ENCODE measurements around the gene ERG.

The ERG gene

DNA sequence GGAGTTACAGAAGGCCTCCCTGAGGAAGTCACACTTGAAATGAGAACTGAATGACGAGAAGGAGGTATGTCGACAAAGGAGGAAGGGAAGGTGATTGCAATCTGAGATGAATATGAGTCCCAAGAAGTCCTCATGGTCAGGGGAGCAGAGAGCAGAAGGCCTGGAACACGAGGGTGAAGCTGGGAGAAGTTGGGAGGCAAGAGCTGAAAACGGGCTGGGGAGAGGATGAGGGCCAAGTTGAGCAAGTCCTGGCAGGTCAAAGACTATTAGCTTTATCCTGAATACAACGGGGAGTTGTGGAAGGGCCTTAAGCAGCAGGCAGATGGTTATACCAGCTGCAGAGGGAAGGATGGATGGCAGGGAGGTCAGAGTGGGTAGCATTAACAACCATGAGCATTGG, 152.0 kb downstream of the ERG start:
- ATAC-seq, result no peak
- H3K27me3 Mint-ChIP-seq, result no peaks in the 10 kb centered on the region
- no peaks in the 10 kb centered on the region for H3K36me3 Mint-ChIP-seq
- H3K27ac Mint-ChIP-seq, result no peak overlapping the region
- no peaks in the 10 kb centered on the region for H3K4me1 Mint-ChIP-seq
- H3K4me3 Mint-ChIP-seq, result no peak overlapping the region
- peaks cover 3% of the 10 kb centered on the region for H3K9me3 Mint-ChIP-seq

DNA sequence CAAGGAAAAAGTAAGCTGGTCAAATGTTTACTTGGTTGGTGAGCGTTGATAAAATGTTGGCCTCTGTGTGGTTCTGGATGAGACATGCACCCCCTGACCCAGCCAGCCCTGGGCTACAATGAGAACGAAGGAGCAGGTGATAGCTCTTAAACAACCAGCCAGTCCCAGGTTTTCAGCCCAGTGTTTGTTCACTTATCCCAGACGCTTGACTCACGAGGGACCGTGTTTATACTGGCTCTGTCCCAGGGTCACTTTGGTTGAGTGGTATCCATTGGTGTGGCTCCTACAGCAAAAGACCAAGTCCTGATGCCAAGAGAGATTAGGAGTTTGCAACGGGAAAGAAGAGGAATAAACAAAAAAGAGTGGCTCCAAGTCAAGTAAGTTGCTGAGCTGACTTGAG, 154.6 kb downstream of the ERG start:
- Mint-ChIP-seq H3K9me3 (peaks cover 3% of the 10 kb centered on the region), H3K4me3 (no peak overlapping the region), H3K27ac (no peak overlapping the region), H3K36me3 (no peaks in the 10 kb centered on the region), H3K4me1 (no peaks in the 10 kb centered on the region), H3K27me3 (no peaks in the 10 kb centered on the region)
- ATAC-seq, result no peak

DNA sequence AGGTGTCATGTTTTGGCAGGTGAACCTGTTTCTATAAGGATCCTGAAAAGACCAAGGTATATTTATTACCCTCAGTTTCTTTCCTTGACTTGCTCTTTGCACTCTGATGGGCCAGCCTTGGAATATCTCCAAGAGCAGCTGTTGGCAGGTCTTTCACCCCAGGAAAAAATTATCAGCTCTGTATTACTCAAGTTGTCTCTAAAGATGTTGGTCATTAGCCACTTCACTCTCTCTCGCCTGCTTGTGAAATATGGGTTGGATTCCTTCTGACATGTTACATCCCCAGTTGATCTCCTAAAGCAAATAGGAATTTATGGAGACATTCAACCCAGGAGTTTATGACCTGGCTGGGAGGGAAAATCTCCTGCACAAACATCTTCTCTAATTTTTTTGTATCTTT, 155.5 kb downstream of the ERG start:
- ATAC-seq, result no peak
- H3K9me3 Mint-ChIP-seq, result peaks cover 3% of the 10 kb centered on the region
- H3K27me3 Mint-ChIP-seq, result no peaks in the 10 kb centered on the region
- no peaks in the 10 kb centered on the region for H3K36me3 Mint-ChIP-seq
- H3K4me3 Mint-ChIP-seq, result no peak overlapping the region
- no peak overlapping the region for H3K27ac Mint-ChIP-seq
- H3K4me1 Mint-ChIP-seq, result no peaks in the 10 kb centered on the region

DNA sequence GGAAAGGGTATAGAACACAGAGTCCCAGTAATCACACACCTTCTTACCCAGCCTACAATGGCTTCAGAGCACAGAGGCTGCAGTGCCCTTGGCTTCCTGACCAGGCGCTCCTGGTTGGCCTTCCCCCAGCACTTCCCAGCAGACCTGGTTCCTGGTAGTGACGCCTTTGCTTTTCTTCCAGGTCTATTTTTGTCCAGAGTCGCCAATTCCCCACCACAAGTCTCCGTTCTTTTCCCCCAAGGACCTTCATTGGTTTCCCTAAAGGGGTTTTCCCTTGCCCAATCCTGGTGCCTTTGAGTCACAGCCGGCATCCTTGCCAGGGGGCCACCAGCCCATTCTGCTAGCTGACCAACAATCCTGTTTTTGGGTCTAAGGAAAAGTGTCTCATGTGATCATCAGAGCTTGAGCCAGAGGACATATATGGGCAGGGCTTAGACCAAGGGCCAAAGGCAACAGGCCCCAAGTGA, 156.7 kb downstream of the ERG start:
- H3K4me1 Mint-ChIP-seq, result no peaks in the 10 kb centered on the region
- no peak overlapping the region for H3K4me3 Mint-ChIP-seq
- H3K27me3 Mint-ChIP-seq, result no peaks in the 10 kb centered on the region

DNA sequence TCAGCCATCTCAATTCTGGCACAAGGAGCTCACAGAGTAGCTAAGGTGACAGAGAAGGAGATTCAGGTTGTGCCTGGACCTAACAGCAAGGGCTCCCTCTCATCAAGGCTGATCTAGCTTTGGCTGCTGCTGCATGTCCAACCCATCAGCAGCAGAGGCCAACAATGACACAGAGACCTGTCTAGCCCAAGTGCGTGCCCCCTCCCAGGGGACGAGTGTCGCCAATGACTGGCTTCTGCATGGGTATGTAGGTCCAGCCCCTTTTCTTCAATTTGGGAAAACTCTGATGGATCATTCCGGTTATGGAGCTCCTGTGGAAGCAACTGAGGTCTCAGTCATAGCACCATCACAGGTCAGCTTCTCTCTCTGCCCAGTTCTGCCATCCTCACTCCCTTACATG, 158.1 kb downstream of the ERG start:
- ATAC-seq, result peak; percentile 35
- Mint-ChIP-seq H3K4me1 (no peaks in the 10 kb centered on the region), H3K9me3 (peaks cover 2% of the 10 kb centered on the region), H3K27me3 (no peaks in the 10 kb centered on the region), H3K27ac (no peak overlapping the region), H3K36me3 (no peaks in the 10 kb centered on the region), H3K4me3 (no peak overlapping the region)

More for the DNA sequence above, 156.7 kb downstream of the ERG start:
- no peak overlapping the region for H3K27ac Mint-ChIP-seq
- no peaks in the 10 kb centered on the region for H3K36me3 Mint-ChIP-seq
- ATAC-seq, result no peak
- H3K9me3 Mint-ChIP-seq, result peaks cover 3% of the 10 kb centered on the region

DNA sequence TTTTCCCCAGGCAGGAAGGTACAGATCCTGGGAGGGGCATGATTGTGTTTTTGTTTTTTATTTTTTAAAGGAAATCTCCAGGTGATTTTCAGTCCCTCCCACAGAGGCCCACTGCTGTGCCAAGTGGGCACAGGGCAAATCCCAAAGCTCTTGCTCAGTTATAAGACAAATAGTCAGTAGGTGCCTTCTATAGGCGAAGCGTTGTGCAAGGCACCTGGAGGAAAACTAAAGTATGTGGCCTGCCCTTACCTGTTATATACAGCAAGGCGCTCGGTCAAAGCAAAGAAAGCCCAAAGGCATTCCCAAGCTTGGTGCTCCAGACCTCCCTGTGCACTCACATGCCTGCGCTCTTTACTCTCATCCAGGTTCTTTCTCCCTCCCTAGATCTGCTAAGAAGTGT, 160.5 kb downstream of the ERG start:
- H3K4me3 Mint-ChIP-seq, result no peak overlapping the region
- H3K9me3 Mint-ChIP-seq, result peaks cover 2% of the 10 kb centered on the region
- H3K27ac Mint-ChIP-seq, result no peak overlapping the region
- no peak for ATAC-seq
- no peaks in the 10 kb centered on the region for H3K27me3 Mint-ChIP-seq
- H3K36me3 Mint-ChIP-seq, result no peaks in the 10 kb centered on the region
- no peaks in the 10 kb centered on the region for H3K4me1 Mint-ChIP-seq

DNA sequence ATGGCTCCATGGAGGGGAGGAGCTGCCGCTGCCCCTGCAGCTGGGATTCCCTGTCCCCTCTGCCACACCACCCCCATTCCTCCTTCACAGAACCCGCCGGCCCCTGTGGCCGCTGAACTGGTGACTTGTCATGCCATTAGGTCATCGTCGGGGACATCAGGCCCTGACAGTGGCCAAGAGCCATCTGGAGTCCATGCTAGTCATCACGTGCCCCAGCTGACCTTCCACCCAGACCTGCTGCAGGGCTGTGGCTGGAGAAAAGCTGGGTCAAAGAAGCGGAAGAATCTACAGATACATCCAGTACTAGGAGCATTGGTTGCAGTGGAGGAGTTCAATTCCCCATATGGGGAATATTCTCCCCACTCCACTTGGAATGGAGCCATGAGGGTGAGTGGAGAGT, 163.4 kb downstream of the ERG start:
- no peak overlapping the region for H3K27ac Mint-ChIP-seq
- H3K27me3 Mint-ChIP-seq, result no peaks in the 10 kb centered on the region

DNA sequence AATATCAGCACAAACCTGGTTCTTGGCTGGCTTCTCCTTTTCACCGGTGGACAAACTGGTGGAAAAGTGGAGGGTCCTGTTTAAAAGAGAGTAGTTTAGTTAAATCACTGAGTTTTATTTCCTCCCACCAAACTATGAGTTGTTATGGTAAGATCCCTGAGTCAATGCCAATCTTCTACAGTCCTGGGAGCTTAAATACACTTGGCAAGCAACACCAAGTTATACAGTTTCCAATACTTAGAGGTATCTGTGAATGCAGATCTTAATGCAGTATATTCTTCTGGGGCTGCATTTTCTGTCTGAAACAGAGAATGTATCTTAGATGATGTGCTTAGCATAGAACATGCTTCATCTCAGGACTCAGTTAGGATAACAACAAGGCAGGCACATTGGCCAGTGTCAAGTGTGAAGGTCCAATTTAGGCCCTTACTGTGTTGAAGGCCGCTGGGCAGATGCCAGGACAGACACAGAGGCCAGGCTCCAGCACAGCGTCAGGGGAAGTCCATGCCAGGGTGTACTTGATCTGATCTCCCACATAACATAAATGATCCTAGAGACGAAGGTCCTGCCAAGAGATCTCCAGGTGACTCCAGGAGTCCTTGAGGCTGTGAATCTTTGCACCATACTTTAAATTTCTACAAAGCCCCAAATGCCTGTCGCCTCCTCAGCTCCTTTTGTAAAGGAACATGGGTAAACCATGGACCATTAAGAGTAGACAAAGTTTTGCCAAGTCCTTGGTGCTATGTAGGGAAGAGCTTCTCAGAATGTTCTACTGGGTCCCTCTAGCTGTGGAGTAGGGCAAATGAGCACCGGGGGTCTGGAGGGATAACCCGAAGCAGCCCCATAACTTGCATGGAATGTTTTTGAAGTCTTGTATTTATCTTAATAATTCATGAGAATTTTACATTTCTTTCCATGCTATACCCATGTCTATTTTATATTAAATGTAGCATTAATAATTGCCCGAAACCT, 164.7 kb downstream of the ERG start:
- no peaks in the 10 kb centered on the region for H3K4me1 Mint-ChIP-seq
- no peak for ATAC-seq
- H3K4me3 Mint-ChIP-seq, result no peak overlapping the region
- H3K27me3 Mint-ChIP-seq, result no peaks in the 10 kb centered on the region
- H3K27ac Mint-ChIP-seq, result no peak overlapping the region
- H3K9me3 Mint-ChIP-seq, result peaks cover 2% of the 10 kb centered on the region
- H3K36me3 Mint-ChIP-seq, result no peaks in the 10 kb centered on the region

More for the DNA sequence above, 163.4 kb downstream of the ERG start:
- Mint-ChIP-seq H3K4me1 (no peaks in the 10 kb centered on the region), H3K36me3 (no peaks in the 10 kb centered on the region), H3K9me3 (peaks cover 2% of the 10 kb centered on the region), H3K4me3 (no peak overlapping the region)
- ATAC-seq, result no peak

DNA sequence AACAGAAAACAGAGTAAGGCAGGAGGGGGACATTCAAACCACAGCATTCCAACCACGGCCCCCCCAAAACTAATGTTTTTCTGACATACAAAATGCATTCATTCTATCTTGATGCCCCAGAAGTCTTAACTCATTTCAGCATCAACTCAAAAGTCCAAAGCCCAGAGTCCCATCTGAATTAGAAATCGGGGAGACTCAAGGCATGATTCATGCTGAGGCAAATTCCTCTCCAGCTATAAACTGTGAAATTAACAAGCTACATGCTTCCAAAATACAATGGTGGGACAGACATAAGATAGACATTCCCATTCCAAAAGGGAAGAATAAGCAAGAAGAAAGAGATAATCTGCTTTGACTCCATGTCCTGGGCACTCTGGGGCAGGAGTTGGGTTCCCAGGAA, 167.6 kb downstream of the ERG start:
- Mint-ChIP-seq H3K4me3 (no peak overlapping the region), H3K27me3 (no peaks in the 10 kb centered on the region), H3K9me3 (peaks cover under 1% of the 10 kb centered on the region), H3K36me3 (no peaks in the 10 kb centered on the region), H3K4me1 (no peaks in the 10 kb centered on the region), H3K27ac (no peak overlapping the region)
- ATAC-seq, result no peak

Measured in stimulated activated memory B cell treated with anti-CD40 and anti-IgM and Interleukin-4, amounts not matched to agents 10 μg/mL and 1 μg/mL and 100 μg/mL, for 72 hours (primary cell).